ENCODE results near the gene KRTDAP.
"Not testable (repeated sequence)": the region's sequence is repeated elsewhere in the genome, so short reads cannot be mapped to it uniquely, and the experiment has no call there.

KRTDAP gene

DNA sequence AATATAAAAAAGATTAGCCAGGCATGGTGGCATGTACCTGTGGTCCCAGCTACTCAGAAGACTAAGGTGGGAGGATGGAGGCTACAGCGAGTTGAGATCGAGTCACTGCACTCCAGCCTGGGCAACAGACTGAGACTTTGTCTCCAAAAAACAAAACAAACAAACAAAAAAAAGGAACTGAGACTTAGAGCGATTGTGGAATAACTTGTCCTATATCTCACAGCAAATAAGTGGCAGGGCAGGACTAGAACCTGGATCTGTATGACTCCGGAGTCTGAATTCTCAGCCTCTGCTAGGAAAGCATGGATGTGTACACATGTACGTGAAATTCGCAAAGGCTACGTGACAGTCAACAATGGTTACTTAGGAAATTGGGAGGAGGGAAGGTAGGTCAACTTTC lies 20.1 kb downstream of the KRTDAP start:
- TF ChIP-seq Cebpa-rat (IDR thresholded peaks at IDR 0.05) = no peak
- H3K4me1 ChIP-seq = peaks cover 39% of the 10 kb centered on the region
- H3K4me2 ChIP-seq = peak overlapping the region; percentile 22; the same call in 1 of the 2 replicates
- 0 out of 2 replicates have a peak overlapping the region, but pooled peaks have one; percentile 5 for H3K9ac ChIP-seq
- no peak overlapping the region for H3K4me3 ChIP-seq
- no peaks in the 10 kb centered on the region for H3K9me3 ChIP-seq
- H3K27me3 ChIP-seq = no peaks in the 10 kb centered on the region
- H3K36me3 ChIP-seq = no peaks in the 10 kb centered on the region
- H4K20me1 ChIP-seq = no peaks in the 10 kb centered on the region
- no peak overlapping the region for H3K27ac ChIP-seq

- Histone ChIP-seq H4K20me1 (no peaks in the 10 kb centered on the region), H3K9me3 (no peaks in the 10 kb centered on the region), H3K9ac (no peak overlapping the region), H3K27me3 (no peaks in the 10 kb centered on the region), H3K36me3 (no peaks in the 10 kb centered on the region), H3K4me2 (peak overlapping the region; percentile 48), H3K4me3 (no peak overlapping the region), H3K27ac (0 out of 2 replicates have a peak overlapping the region, but pooled peaks have one; percentile 16), H3K4me1 (peaks cover 54% of the 10 kb centered on the region)
- TF ChIP-seq Cebpa-rat (IDR thresholded peaks at IDR 0.05) = no peak
These were observed 21.6 kb downstream of the KRTDAP start for GRCh38 chr19:35468637-35469036.

- H4K20me1 ChIP-seq = no peaks in the 10 kb centered on the region
- H3K9me3 ChIP-seq = no peaks in the 10 kb centered on the region
- no peaks in the 10 kb centered on the region for H3K27me3 ChIP-seq
- no peaks in the 10 kb centered on the region for H3K36me3 ChIP-seq
- no peak for TF ChIP-seq Cebpa-rat (IDR thresholded peaks at IDR 0.05)
- no peak overlapping the region for H3K4me3 ChIP-seq
- no peak overlapping the region for H3K9ac ChIP-seq
- no peak overlapping the region for H3K4me2 ChIP-seq
- H3K27ac ChIP-seq = no peak overlapping the region; the same call in 1 of the 2 replicates
- peaks cover 75% of the 10 kb centered on the region for H3K4me1 ChIP-seq
These were observed 24.0 kb downstream of the KRTDAP start for GRCh38 chr19:35466259-35466658.

DNA sequence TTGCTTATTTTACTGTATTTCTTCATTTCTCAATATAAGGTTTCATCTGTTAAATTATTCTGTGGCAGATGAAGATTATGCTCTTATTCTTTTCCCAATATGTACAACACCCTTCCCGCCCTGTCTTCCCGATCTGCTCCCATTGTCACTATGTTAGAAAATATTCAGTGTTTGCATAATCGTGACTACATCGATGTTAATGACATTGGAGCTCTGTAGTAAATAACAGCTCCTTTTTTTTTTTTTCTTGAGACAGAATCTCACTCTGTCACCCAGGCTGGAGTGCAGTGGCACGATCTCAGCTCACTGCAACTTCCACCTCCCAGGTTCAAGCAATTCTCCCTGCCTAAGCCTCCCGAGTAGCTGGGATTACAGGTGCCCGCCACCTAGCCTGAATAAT lies 27.3 kb downstream of the KRTDAP start:
- Histone ChIP-seq H3K4me1 (peaks cover 87% of the 10 kb centered on the region), H3K4me3 (peak overlapping the region; percentile 51; the same call in 1 of the 2 replicates), H3K27ac (peak overlapping the region; percentile 92), H3K9ac (peak overlapping the region; percentile 60; the same call in 1 of the 2 replicates), H3K4me2 (peak overlapping the region; percentile 94)
- not testable (repeated sequence) for H3K36me3 ChIP-seq, H3K9me3 ChIP-seq, H3K27me3 ChIP-seq, H4K20me1 ChIP-seq

DNA sequence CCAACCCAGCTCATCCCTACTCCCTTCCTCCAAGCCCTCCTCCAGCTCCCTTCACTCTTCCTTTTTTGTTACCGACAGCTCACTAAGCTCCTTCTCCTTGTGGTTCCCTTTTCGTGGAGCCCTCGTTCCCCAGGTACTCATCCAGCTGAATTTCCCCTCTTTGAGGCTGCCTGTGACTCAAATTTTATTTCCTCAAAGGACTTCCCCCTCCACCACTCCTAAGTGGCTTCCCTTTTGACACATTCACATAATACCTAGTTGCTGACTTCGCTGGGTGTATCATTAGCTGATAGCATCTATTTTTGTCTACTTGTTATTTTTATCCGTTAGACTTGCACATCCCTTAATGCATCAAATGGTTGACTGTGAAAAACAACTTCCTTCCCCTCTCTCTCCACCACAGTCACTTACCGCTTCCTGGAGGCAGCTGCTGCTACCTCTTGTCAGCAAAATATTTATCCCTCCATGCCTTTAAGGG lies 27.7 kb downstream of the KRTDAP start:
- no peaks in the 10 kb centered on the region for H3K9me3 ChIP-seq
- H3K27me3 ChIP-seq = no peaks in the 10 kb centered on the region
- peak overlapping the region; percentile 94 for H3K4me2 ChIP-seq
- H3K4me1 ChIP-seq = peaks cover 82% of the 10 kb centered on the region
- H3K4me3 ChIP-seq = peak overlapping the region; percentile 51
- no peaks in the 10 kb centered on the region for H4K20me1 ChIP-seq
- no peaks in the 10 kb centered on the region for H3K36me3 ChIP-seq
- TF ChIP-seq Cebpa-rat (IDR thresholded peaks at IDR 0.05) = no peak
- peak overlapping the region; percentile 71; the same call in 1 of the 2 replicates for H3K9ac ChIP-seq
- H3K27ac ChIP-seq = peak overlapping the region; percentile 92

DNA sequence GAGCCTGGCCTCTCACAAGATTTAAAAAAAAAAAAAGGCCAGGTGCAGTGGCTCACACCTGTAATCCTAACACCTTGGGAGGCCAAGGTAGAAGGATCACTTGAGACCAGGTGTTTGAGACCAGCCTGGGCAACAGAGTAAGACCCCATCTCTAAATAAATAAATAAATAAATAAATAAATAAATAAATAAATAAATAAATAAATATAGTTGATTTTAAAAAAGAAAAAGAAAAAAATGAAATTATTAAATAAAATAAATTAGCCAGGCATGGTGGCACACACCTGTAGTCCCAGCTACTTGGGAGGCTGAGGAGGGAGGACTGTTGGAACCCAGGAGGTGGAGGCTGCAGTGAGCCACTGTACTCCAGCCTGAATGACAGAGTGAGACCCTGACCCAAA lies 28.5 kb downstream of the KRTDAP start:
- not testable (repeated sequence) for H3K27me3 ChIP-seq, H3K36me3 ChIP-seq, H3K9me3 ChIP-seq, H4K20me1 ChIP-seq
- peak overlapping the region; percentile 71; the same call in 1 of the 2 replicates for H3K9ac ChIP-seq
- peak overlapping the region; percentile 92 for H3K27ac ChIP-seq
- peak overlapping the region; percentile 94 for H3K4me2 ChIP-seq
- peak overlapping the region; percentile 51 for H3K4me3 ChIP-seq
- H3K4me1 ChIP-seq = peaks cover 76% of the 10 kb centered on the region

DNA sequence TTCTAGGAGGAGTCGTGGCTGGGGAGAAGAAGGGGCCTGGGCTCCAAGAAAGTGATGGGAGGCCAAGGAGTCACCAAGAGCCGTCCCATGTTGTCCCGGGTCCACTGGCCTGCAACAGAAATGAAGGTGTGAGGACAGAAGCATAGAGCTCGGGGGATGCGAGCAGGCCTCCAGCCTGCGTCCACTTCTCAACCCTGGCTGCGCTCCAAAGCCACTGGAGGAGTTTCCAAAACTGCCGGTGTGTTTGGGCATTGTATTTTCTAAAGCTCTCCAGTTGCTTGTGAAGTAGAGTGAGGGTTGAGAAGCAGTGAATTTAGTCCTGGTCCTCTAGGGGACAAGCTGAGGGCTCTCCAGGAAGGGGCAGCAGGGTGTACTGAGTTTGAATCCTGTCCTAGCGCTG lies 29.2 kb downstream of the KRTDAP start:
- Histone ChIP-seq H3K36me3 (no peaks in the 10 kb centered on the region), H3K4me1 (peaks cover 72% of the 10 kb centered on the region), H3K4me2 (peak overlapping the region; percentile 94), H3K4me3 (no peak overlapping the region), H3K27me3 (no peaks in the 10 kb centered on the region), H3K27ac (peak overlapping the region; percentile 92), H4K20me1 (no peaks in the 10 kb centered on the region), H3K9ac (no peak overlapping the region; the same call in 1 of the 2 replicates), H3K9me3 (no peaks in the 10 kb centered on the region)
- no peak for TF ChIP-seq Cebpa-rat (IDR thresholded peaks at IDR 0.05)

GRCh38 chr19:35460608-35461007 lies 29.7 kb downstream of the KRTDAP start:
- Histone ChIP-seq H3K9me3 (no peaks in the 10 kb centered on the region), H4K20me1 (no peaks in the 10 kb centered on the region), H3K36me3 (no peaks in the 10 kb centered on the region), H3K9ac (no peak overlapping the region; the same call in 1 of the 2 replicates), H3K4me1 (peaks cover 74% of the 10 kb centered on the region), H3K27me3 (no peaks in the 10 kb centered on the region), H3K4me3 (no peak overlapping the region), H3K4me2 (peak overlapping the region; percentile 94), H3K27ac (peak overlapping the region; percentile 92)
- no peak for TF ChIP-seq Cebpa-rat (IDR thresholded peaks at IDR 0.05)

GRCh38 chr19:35459414-35460082 lies 30.7 kb downstream of the KRTDAP start:
- peak overlapping the region; percentile 30; the same call in 1 of the 2 replicates for H3K9ac ChIP-seq
- TF ChIP-seq Cebpa-rat (IDR thresholded peaks at IDR 0.05) = no peak
- H3K27ac ChIP-seq = peak overlapping the region; percentile 42
- H3K36me3 ChIP-seq = no peaks in the 10 kb centered on the region
- no peaks in the 10 kb centered on the region for H4K20me1 ChIP-seq
- peak overlapping the region; percentile 94 for H3K4me2 ChIP-seq
- H3K27me3 ChIP-seq = no peaks in the 10 kb centered on the region
- H3K4me1 ChIP-seq = peaks cover 68% of the 10 kb centered on the region
- H3K9me3 ChIP-seq = no peaks in the 10 kb centered on the region
- H3K4me3 ChIP-seq = no peak overlapping the region

DNA sequence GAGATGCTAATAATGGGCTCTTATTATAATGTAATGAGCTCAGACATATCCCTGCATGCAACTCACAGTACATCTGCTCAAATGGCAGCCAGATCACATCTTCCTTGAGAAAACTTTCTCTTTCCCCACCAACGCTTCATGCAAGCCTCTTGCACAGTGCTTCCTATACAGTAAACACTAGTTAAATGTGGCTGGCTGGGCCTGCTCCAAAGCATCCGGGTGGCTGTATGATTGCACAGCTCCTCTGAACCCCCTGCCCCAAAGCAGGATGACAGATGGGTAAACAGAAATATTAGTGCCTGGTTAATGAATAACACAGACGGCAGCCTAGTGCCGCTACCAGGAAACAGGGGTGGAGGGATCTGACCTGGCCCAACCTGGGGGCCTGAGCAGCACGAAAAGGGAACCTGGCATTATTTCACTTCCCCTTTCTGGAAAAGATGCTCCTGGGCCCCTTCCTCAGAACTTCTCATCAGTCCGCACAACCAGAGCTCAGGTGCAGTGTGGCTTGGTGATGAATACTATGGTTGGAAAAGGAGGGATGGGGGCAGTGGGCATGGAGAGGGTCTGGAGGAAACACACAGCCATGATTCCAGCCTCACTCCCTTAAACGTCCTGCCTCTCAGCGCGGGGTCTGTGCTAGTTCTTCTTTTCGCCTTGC lies 31.4 kb downstream of the KRTDAP start:
- Histone ChIP-seq H3K27me3 (no peaks in the 10 kb centered on the region), H3K4me2 (peak overlapping the region; percentile 94), H3K4me1 (peaks cover 61% of the 10 kb centered on the region), H3K27ac (peak overlapping the region; percentile 42), H4K20me1 (no peaks in the 10 kb centered on the region), H3K36me3 (no peaks in the 10 kb centered on the region), H3K4me3 (no peak overlapping the region), H3K9ac (peak overlapping the region; percentile 30; the same call in 1 of the 2 replicates), H3K9me3 (no peaks in the 10 kb centered on the region)
- no peak for TF ChIP-seq Cebpa-rat (IDR thresholded peaks at IDR 0.05)

All from BLaER1 (cell line).